Erythroblast (primary cell): ENCODE results near the gene RHOBTB3.
A peak's percentile ranks its signal among the peaks of the same experiment; 100 is the strongest.

Source experiments
- GATA1 ChIP-seq: IDR thresholded peaks from 2 replicates; pipeline ENCODE4 v1.6.1; 2011; ENCODE audit warnings: low read depth, mild to moderate bottlenecking, control low read depth, low read length, moderate library complexity
- POLR2A ChIP-seq: IDR thresholded peaks from 2 replicates; pipeline ENCODE4 v1.6.1; 2011; ENCODE audit warnings: mild to moderate bottlenecking, low read length

GRCh38 chr5:95731571-95732554 lies 727 bp downstream of the RHOBTB3 start:
- TF ChIP-seq POLR2A (peak; percentile 35), GATA1 (no peak)
